ENCODE results near the gene LRTM2.

The LRTM2 gene

GRCh38 chr12:1829306-1829900 lies 9.0 kb downstream of the LRTM2 start:
- no peak for DNase-seq (ENCODE audit: low spot score)

- DNase-seq (ENCODE audit: low spot score) = no peak
These were observed 10.1 kb downstream of the LRTM2 start for GRCh38 chr12:1830401-1830845.

- no peak for DNase-seq (ENCODE audit: low spot score)
These were observed 10.9 kb downstream of the LRTM2 start for GRCh38 chr12:1830981-1831963.

GRCh38 chr12:1832801-1833595 lies 12.6 kb downstream of the LRTM2 start:
- DNase-seq (ENCODE audit: low spot score) = no peak

- DNase-seq (ENCODE audit: low spot score) = no peak
These were observed 13.2 kb downstream of the LRTM2 start for GRCh38 chr12:1833596-1834028.

GRCh38 chr12:1834186-1834925 lies 14.0 kb downstream of the LRTM2 start:
- DNase-seq (ENCODE audit: low spot score) = no peak

- DNase-seq (ENCODE audit: low spot score) = no peak
These were observed 15.1 kb downstream of the LRTM2 start for GRCh38 chr12:1835211-1836131.

- no peak for DNase-seq (ENCODE audit: low spot score)
These were observed 16.0 kb downstream of the LRTM2 start for GRCh38 chr12:1836241-1836803.

- no peak for DNase-seq (ENCODE audit: low spot score)
These were observed 16.6 kb downstream of the LRTM2 start for GRCh38 chr12:1836854-1837421.

- DNase-seq (ENCODE audit: low spot score) = no peak
These were observed 17.3 kb downstream of the LRTM2 start for GRCh38 chr12:1837541-1838204.

- DNase-seq (ENCODE audit: low spot score) = no peak
These were observed 18.0 kb downstream of the LRTM2 start for GRCh38 chr12:1838205-1838993.

- DNase-seq (ENCODE audit: low spot score) = no peak
These were observed 18.6 kb downstream of the LRTM2 start for GRCh38 chr12:1838994-1839365.

- no peak for DNase-seq (ENCODE audit: low spot score)
These were observed 19.1 kb downstream of the LRTM2 start for GRCh38 chr12:1839464-1839863.

- no peak for DNase-seq (ENCODE audit: low spot score)
These were observed 19.9 kb downstream of the LRTM2 start for GRCh38 chr12:1839956-1840951.

GRCh38 chr12:1840981-1841425 lies 20.6 kb downstream of the LRTM2 start:
- DNase-seq (ENCODE audit: low spot score) = no peak

GRCh38 chr12:1841586-1842182 lies 21.3 kb downstream of the LRTM2 start:
- no peak for DNase-seq (ENCODE audit: low spot score)

All from NAMALWA (cell line).